ENCODE results near the gene SPNS3. TPM values are rescaled to one million over a fixed set of nuclear protein-coding genes. Genes with fewer than 3 reads are reported as not detected.
A peak's percentile ranks its signal among the peaks of the same experiment; 100 is the strongest.

Gene SPNS3
- total RNA-seq, 1 donor from 2014 or later, result not detected

GRCh38 chr17:4516735-4517134, 83.0 kb downstream of the SPNS3 start:
- Histone ChIP-seq H3K9me3 (no peaks in the 10 kb centered on the region), H3K27me3 (no peaks in the 10 kb centered on the region), H3K36me3 (no peaks in the 10 kb centered on the region), H3K4me1 (peaks cover 0 to 5% of the 10 kb centered on the region in 2 donors), H3K4me3 (no peak overlapping the region), H3K27ac (no peak overlapping the region)
- DNase-seq (ENCODE audit: low spot score in 2 of 2), result no peak
- intact Hi-C loops (cut with DNase I), result no loop called here
- no peak for TF ChIP-seq CTCF (IDR thresholded peaks at IDR 0.05)

GRCh38 chr17:4518901-4519300, 85.2 kb downstream of the SPNS3 start:
- H3K36me3 ChIP-seq, result no peaks in the 10 kb centered on the region
- no peaks in the 10 kb centered on the region for H3K9me3 ChIP-seq
- no peaks in the 10 kb centered on the region for H3K27me3 ChIP-seq
- H3K27ac ChIP-seq, result peak overlapping the region; percentile 9 to 63
- no peak for DNase-seq (ENCODE audit: low spot score in 2 of 2)
- H3K4me1 ChIP-seq, result peaks cover 0 to 1% of the 10 kb centered on the region in 2 donors
- intact Hi-C loops (cut with DNase I), result no loop called here
- H3K4me3 ChIP-seq, result no peak overlapping the region
- no peak for TF ChIP-seq CTCF (IDR thresholded peaks at IDR 0.05)

- peak overlapping the region; percentile 9 to 86 for H3K27ac ChIP-seq
- no peaks in the 10 kb centered on the region for H3K27me3 ChIP-seq
- no peaks in the 10 kb centered on the region for H3K4me1 ChIP-seq
- no peaks in the 10 kb centered on the region for H3K36me3 ChIP-seq
- H3K9me3 ChIP-seq, result no peaks in the 10 kb centered on the region
- intact Hi-C loops (cut with DNase I), result no loop called here
- no peak for DNase-seq (ENCODE audit: low spot score in 2 of 2)
- TF ChIP-seq CTCF (IDR thresholded peaks at IDR 0.05), result no peak
- H3K4me3 ChIP-seq, result no peak overlapping the region
These were observed 85.6 kb downstream of the SPNS3 start for GRCh38 chr17:4519361-4519788.

- H3K27ac ChIP-seq, result peak overlapping the region; percentile 44 to 86
- no peaks in the 10 kb centered on the region for H3K36me3 ChIP-seq
- no peak for DNase-seq (ENCODE audit: low spot score in 2 of 2)
- H3K4me3 ChIP-seq, result no peak overlapping the region
- H3K4me1 ChIP-seq, result no peaks in the 10 kb centered on the region
- TF ChIP-seq CTCF (IDR thresholded peaks at IDR 0.05), result no peak
- no peaks in the 10 kb centered on the region for H3K9me3 ChIP-seq
- intact Hi-C loops (cut with DNase I), result no loop called here
- H3K27me3 ChIP-seq, result no peaks in the 10 kb centered on the region
These were observed 86.5 kb downstream of the SPNS3 start for GRCh38 chr17:4520060-4520893.

GRCh38 chr17:4520894-4521600, 87.3 kb downstream of the SPNS3 start:
- DNase-seq (ENCODE audit: low spot score in 2 of 2), result no peak
- Histone ChIP-seq H3K4me1 (peaks cover 0 to under 1% of the 10 kb centered on the region in 2 donors), H3K36me3 (no peaks in the 10 kb centered on the region), H3K9me3 (no peaks in the 10 kb centered on the region), H3K27me3 (no peaks in the 10 kb centered on the region), H3K4me3 (no peak overlapping the region), H3K27ac (peak overlapping the region in 1 of 2 donors; percentile 86)
- intact Hi-C loops (cut with DNase I), result no loop called here
- TF ChIP-seq CTCF (IDR thresholded peaks at IDR 0.05), result no peak

Measured in ascending aorta (tissue), 2 donors.